Measurements from ENCODE around the gene TPTE2. TPM values are rescaled to one million over a fixed set of nuclear protein-coding genes. Genes with fewer than 3 reads are reported as not detected.
A peak's percentile ranks its signal among the peaks of the same experiment; 100 is the strongest.

Gene TPTE2
- total and polyA plus RNA-seq, 2 of the 4 experiments (the other 2 are of a cell fraction), result not detected

- CTCF ChIA-PET, result interaction anchor here (0.6 to 1.0 kb wide), 4 partner anchors 16 to 165 kb away, joined by 3 to 7 read pairs (median 4); no protein-coding TSS in a partner anchor
- Histone ChIP-seq H3K27me3 (ENCODE audit: control insufficient read depth, insufficient read depth, low read length) (no peaks in the 10 kb centered on the region), H4K5ac (ENCODE audit: low read depth, low read length) (0 out of 2 replicates have a peak overlapping the region, but pooled peaks have one; percentile 5), H4K91ac (ENCODE audit: insufficient read depth, low read depth, low read length) (peak overlapping the region; percentile 88), H3K4me3 (ENCODE audit: insufficient read depth, low read depth, low read length) (peak overlapping the region; percentile 69), H3K4me2 (ENCODE audit: low read depth, low read length) (peak overlapping the region; percentile 69), H3K14ac (replicated peaks; ENCODE audit: low read depth, low read length) (no peak overlapping the region; the same call in 1 of the 2 replicates), H2BK5ac (ENCODE audit: low read depth, low read length, poor library complexity, severe bottlenecking) (peak overlapping the region; percentile 22), H4K8ac (ENCODE audit: low read depth in 2 of 2, low read length in 2 of 2) (peak overlapping the region; percentile 71 to 80), H2BK20ac (ENCODE audit: low read depth, low read length) (no peak overlapping the region), H2AFZ (replicated peaks; ENCODE audit: low read length, poor library complexity) (peak overlapping the region; percentile 96), H3K36me3 (ENCODE audit: control insufficient read depth, insufficient read depth, low read length) (no peaks in the 10 kb centered on the region), H4K20me1 (ENCODE audit: insufficient read depth, low read length) (no peaks in the 10 kb centered on the region), H2BK15ac (ENCODE audit: low read depth, low read length) (no peak overlapping the region; the same call in 2 of the 3 replicates), H3K9me3 (ENCODE audit: control insufficient read depth, insufficient read depth, low read length) (no peaks in the 10 kb centered on the region), H3K23ac (ENCODE audit: low read depth, low read length) (no peak overlapping the region; the same call in 1 of the 2 replicates), H3K4me1 (ENCODE audit: control insufficient read depth, insufficient read depth, low read length) (no peaks in the 10 kb centered on the region), H2AK9ac (replicated peaks; ENCODE audit: low read depth, low read length, poor library complexity) (peak overlapping the region; percentile 52), H2AK5ac (ENCODE audit: low read depth, low read length) (no peak overlapping the region), H3K56ac (ENCODE audit: extremely low read depth, insufficient read depth, low read length) (no peak overlapping the region), H3K4ac (ENCODE audit: low read depth, low read length) (no peak overlapping the region; the same call in 1 of the 2 replicates), H3K18ac (ENCODE audit: low read depth, low read length) (no peak overlapping the region), H3K9ac (ENCODE audit: low read depth, low read length) (peak overlapping the region; percentile 51), H3K27ac (ENCODE audit: insufficient read depth, low read length) (peak overlapping the region; percentile 57; the same call in 1 of the 2 replicates), H2BK120ac (ENCODE audit: low read depth, low read length) (peak overlapping the region; percentile 58; the same call in 1 of the 2 replicates), H3K79me1 (ENCODE audit: low read depth in 1 of 2, low read length in 2 of 2) (peaks cover 6 to 13% of the 10 kb centered on the region in 2 experiments; a peak in 3 of 4 replicates), H3K9me1 (ENCODE audit: insufficient read depth, low read length) (peaks cover 16% of the 10 kb centered on the region)
- 1% methylated on average over 44 of the region's 108 CpGs; no CpG with 5 or more reads in 1 of the 2 experiments for WGBS, 2 experiments (ENCODE audit: extremely low coverage in 2 of 2, insufficient read length in 1 of 2)
- DNase-seq, result peak; percentile 27
- no peak for TF ChIP-seq FOS (IDR thresholded peaks at IDR 0.05; ENCODE audit: low read depth, low read length)
- TF ChIP-seq, protein P1, sequence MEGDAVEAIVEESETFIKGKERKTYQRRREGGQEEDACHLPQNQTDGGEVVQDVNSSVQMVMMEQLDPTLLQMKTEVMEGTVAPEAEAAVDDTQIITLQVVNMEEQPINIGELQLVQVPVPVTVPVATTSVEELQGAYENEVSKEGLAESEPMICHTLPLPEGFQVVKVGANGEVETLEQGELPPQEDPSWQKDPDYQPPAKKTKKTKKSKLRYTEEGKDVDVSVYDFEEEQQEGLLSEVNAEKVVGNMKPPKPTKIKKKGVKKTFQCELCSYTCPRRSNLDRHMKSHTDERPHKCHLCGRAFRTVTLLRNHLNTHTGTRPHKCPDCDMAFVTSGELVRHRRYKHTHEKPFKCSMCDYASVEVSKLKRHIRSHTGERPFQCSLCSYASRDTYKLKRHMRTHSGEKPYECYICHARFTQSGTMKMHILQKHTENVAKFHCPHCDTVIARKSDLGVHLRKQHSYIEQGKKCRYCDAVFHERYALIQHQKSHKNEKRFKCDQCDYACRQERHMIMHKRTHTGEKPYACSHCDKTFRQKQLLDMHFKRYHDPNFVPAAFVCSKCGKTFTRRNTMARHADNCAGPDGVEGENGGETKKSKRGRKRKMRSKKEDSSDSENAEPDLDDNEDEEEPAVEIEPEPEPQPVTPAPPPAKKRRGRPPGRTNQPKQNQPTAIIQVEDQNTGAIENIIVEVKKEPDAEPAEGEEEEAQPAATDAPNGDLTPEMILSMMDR (conservative IDR thresholded peaks at IDR 0.05; ENCODE audit: low read depth, low read length), result peak; percentile 24; the same call in 1 of the 2 replicates
- no TSS peak for BruUV-seq (replicated peaks)
- in situ Hi-C loops (cut with MboI; ENCODE audit: low sequenced_read_pairs), result no loop called here
- ATAC-seq (ENCODE audit: low read depth), result peak; percentile 85
- intact Hi-C loops (cut with micrococcal nuclease), result no loop called here
- POLR2A ChIA-PET (ENCODE audit: unreplicated experiment), result no interaction called here
- dilution Hi-C loops (cut with HindIII; ENCODE audit: low sequenced_read_pairs, unreplicated experiment), result no loop called here
Observed at GRCh38 chr13:19601749-19602725, 40.7 kb upstream of the TPTE2 start.

Measured in IMR-90 (cell line).